Activated T-cell treated with anti-CD3 and anti-CD28 coated beads for 4 hours (primary cell): ENCODE data around the gene MGAT4A.
"Not testable (repeated sequence)": the region's sequence is repeated elsewhere in the genome, so short reads cannot be mapped to it uniquely, and the experiment has no call there.

Experiments
- DNase-seq: peaks from one replicate; pipeline ENCODE4 v3.0.0-alpha.2; 2020

MGAT4A gene

GRCh38 chr2:98594665-98595064, 136.3 kb downstream of the MGAT4A start:
- not testable (repeated sequence) for DNase-seq

GRCh38 chr2:98592565-98592964, 138.4 kb downstream of the MGAT4A start:
- DNase-seq: no peak

- DNase-seq: no peak
These were observed 141.4 kb downstream of the MGAT4A start for GRCh38 chr2:98589489-98589888.

GRCh38 chr2:98588880-98589431, 142.0 kb downstream of the MGAT4A start:
- no peak for DNase-seq

GRCh38 chr2:98586551-98587140, 144.3 kb downstream of the MGAT4A start:
- DNase-seq: no peak

- no peak for DNase-seq
These were observed 145.5 kb downstream of the MGAT4A start for GRCh38 chr2:98585386-98585785.

GRCh38 chr2:98583816-98584618, 146.9 kb downstream of the MGAT4A start:
- DNase-seq: no peak

GRCh38 chr2:98583276-98583675, 147.7 kb downstream of the MGAT4A start:
- DNase-seq: no peak

- DNase-seq: no peak
These were observed 148.4 kb downstream of the MGAT4A start for GRCh38 chr2:98582523-98582922.

- DNase-seq: no peak
These were observed 150.2 kb downstream of the MGAT4A start for GRCh38 chr2:98580656-98581284.

- no peak for DNase-seq
These were observed 151.0 kb downstream of the MGAT4A start for GRCh38 chr2:98579926-98580325.

GRCh38 chr2:98578231-98578630, 152.7 kb downstream of the MGAT4A start:
- DNase-seq: no peak

GRCh38 chr2:98577313-98577712, 153.6 kb downstream of the MGAT4A start:
- no peak for DNase-seq

- DNase-seq: no peak
These were observed 154.1 kb downstream of the MGAT4A start for GRCh38 chr2:98576666-98577312.

GRCh38 chr2:98573426-98573825, 157.5 kb downstream of the MGAT4A start:
- DNase-seq: no peak

- no peak for DNase-seq
These were observed 158.3 kb downstream of the MGAT4A start for GRCh38 chr2:98572676-98573075.

GRCh38 chr2:98572211-98572610, 158.7 kb downstream of the MGAT4A start:
- no peak for DNase-seq

- no peak for DNase-seq
These were observed 159.1 kb downstream of the MGAT4A start for GRCh38 chr2:98571796-98572195.

- DNase-seq: no peak
These were observed 159.7 kb downstream of the MGAT4A start for GRCh38 chr2:98571121-98571701.

GRCh38 chr2:98570356-98570755, 160.6 kb downstream of the MGAT4A start:
- DNase-seq: no peak

GRCh38 chr2:98569915-98570314, 161.0 kb downstream of the MGAT4A start:
- no peak for DNase-seq

GRCh38 chr2:98569197-98569793, 161.6 kb downstream of the MGAT4A start:
- DNase-seq: peak; percentile 66
